Measurements from ENCODE around the gene QDPR.

DNA sequence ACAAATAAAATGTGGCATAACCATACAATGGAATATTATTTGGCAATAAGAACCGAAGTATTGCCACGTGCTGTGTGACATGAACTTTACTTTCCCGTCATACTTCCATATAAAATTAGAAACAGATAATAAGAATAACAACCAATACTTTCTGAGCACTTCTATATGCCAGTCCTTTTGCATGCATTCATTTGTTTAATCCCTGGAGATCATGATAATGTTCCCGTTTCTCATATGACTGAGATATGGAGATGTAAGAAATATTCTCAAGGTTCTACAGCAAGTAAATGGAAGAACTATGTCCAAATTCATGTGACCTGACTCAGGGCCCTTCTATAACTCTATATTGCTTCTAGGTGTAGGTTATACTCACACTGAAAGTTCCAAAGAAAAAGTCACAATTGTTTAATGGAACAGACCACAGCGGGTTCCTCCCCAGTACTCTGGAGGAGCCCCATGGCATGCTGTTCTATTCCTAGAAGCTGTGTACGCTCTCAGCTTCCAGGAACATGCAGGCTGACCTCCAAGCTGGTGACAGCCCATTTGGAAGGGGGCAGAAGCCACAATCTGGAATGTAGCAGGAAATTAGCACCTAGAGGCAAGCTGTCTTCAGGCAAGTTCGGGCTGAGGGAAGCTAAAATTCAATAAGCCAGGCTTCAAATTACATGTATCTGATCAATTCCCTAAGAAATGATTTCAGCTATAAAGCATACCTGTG lies 31.5 kb downstream of the QDPR start:
- no peak for TF ChIP-seq POLR2AphosphoS5 (IDR thresholded peaks at IDR 0.05; ENCODE audit: borderline replicate concordance, low read depth, low read length)
- TF ChIP-seq EZH2 (IDR thresholded peaks at IDR 0.05): no peak
- no peak for TF ChIP-seq FOXP2 (optimal IDR thresholded peaks at IDR 0.05; ENCODE audit: control extremely low read depth, extremely low read length, insufficient read depth)

All from SK-N-MC (cell line).